Measurements from ENCODE around the gene ELL. TPM values are rescaled to one million over a fixed set of nuclear protein-coding genes. Genes with fewer than 3 reads are reported as not detected.

The ELL gene
- total and polyA plus RNA-seq, 9 of the 15 experiments (the other 6 are each of a cell fraction or from before 2014, with no cell fraction given) = 0.24 to 22.5 (median 4.1) TPM

GRCh38 chr19:18439910-18440237 is 82.0 kb downstream of the ELL start:
- in situ Hi-C loops (cut with MboI) (no loop called here), intact Hi-C loops (cut with micrococcal nuclease) (no loop called here)
- ChIA-PET POLR2A (interaction anchor here (1.0 to 1.5 kb wide), 3 partner anchors 9 to 21 kb away, joined by 3 to 5 read pairs (median 4); partner anchors contain the start of gene SSBP4), CTCF (ENCODE audit: low intra/inter-chr PET ratio) (no interaction called here)
- peaks cover 13% of the 10 kb centered on the region for H4K20me1 ChIP-seq (replicated peaks; ENCODE audit: control insufficient read depth, insufficient read depth, low read length)
- BruUV-seq (replicated peaks) = no TSS peak
- peaks cover 37% of the 10 kb centered on the region for H3K79me2 ChIP-seq (ENCODE audit: control insufficient read depth, insufficient read depth, low read length)
- peak overlapping the region in 1 of 2 experiments; percentile 97; a peak in 1 of 4 replicates for H3K9ac ChIP-seq (ENCODE audit: insufficient read depth in 1 of 2, low read depth in 2 of 2, low read length in 2 of 2)
- no peaks in the 10 kb centered on the region for H3K9me3 ChIP-seq (replicated peaks; ENCODE audit: control insufficient read depth, insufficient read depth, low read depth, low read length)
- 48% methylated on average over 9 of the region's 9 CpGs for WGBS (ENCODE audit: insufficient coverage, low coverage, missing lambda C conversion rate)
- FAIRE-seq = no peak
- no peak for ATAC-seq
- H3K4me2 ChIP-seq (ENCODE audit: insufficient read depth, low read length) = peak overlapping the region; percentile 88; the same call in 1 of the 2 replicates
- H3K4me1 ChIP-seq (replicated peaks in 1 of 2; ENCODE audit: control insufficient read depth in 2 of 2, insufficient read depth in 2 of 2, low read length in 2 of 2) = peaks cover 42 to 93% of the 10 kb centered on the region in 2 experiments
- no peak overlapping the region for H3K4me3 ChIP-seq
- no peak overlapping the region for H2AFZ ChIP-seq (ENCODE audit: low read depth, low read length)
- H3K27me3 ChIP-seq (ENCODE audit: control insufficient read depth in 2 of 2, insufficient read depth in 2 of 2, low read length in 2 of 2) = no peaks in the 10 kb centered on the region
- H3K36me3 ChIP-seq (ENCODE audit: control insufficient read depth, insufficient read depth, low read length) = peaks cover 40% of the 10 kb centered on the region
- H3K27ac ChIP-seq (ENCODE audit: extremely low read depth, low read depth, low read length) = peak overlapping the region; percentile 94
- no peak for DNase-seq (ENCODE audit: extremely low read depth in 1 of 4, low spot score in 3 of 4)
- H3K9me1 ChIP-seq (ENCODE audit: control insufficient read depth, insufficient read depth, low read length) = peaks cover 11% of the 10 kb centered on the region
- peak; percentile 75; the same call in 1 of the 2 replicates for TF ChIP-seq ZEB2 (IDR thresholded peaks at IDR 0.05)
- peak; percentile 2; the same call in 1 of the 2 replicates for TF ChIP-seq NFIC (IDR thresholded peaks at IDR 0.05)
- TF ChIP-seq MTF1 (CRISPR knock-in tag; IDR thresholded peaks at IDR 0.05; ENCODE audit: borderline replicate concordance) = no peak
- TF ChIP-seq DPF2 (IDR thresholded peaks at IDR 0.05) = 0 out of 2 replicates have a peak, but pooled peaks have one; percentile 36
- no peak for TF ChIP-seq YY1 (IDR thresholded peaks at IDR 0.05; ENCODE audit: borderline replicate concordance in 1 of 3, control insufficient read depth in 1 of 3, extremely low read depth in 1 of 3, insufficient read depth in 3 of 3, insufficient read length in 1 of 3, insufficient replicate concordance in 2 of 3, low read depth in 1 of 3, low read length in 2 of 3)
- no peak for TF ChIP-seq TSC22D4 (tag; IDR thresholded peaks at IDR 0.05)
- no peak for TF ChIP-seq ZNF589 (CRISPR knock-in tag; IDR thresholded peaks at IDR 0.05; ENCODE audit: low read depth)
- TF ChIP-seq RBM25 (IDR thresholded peaks at IDR 0.05; ENCODE audit: low read depth, low read length, severe bottlenecking) = no peak
- no peak for TF ChIP-seq BRCA1 (IDR thresholded peaks at IDR 0.05)
- no peak for TF ChIP-seq BRCA1 (CRISPR knock-in tag; IDR thresholded peaks at IDR 0.05)
- TF ChIP-seq PRPF4 (IDR thresholded peaks at IDR 0.05; ENCODE audit: insufficient read depth, low read depth, low read length, poor library complexity, severe bottlenecking) = no peak
- TF ChIP-seq KLF1 (tag; IDR thresholded peaks at IDR 0.05) = no peak
- peak; percentile 72 for TF ChIP-seq EGR1 (conservative IDR thresholded peaks at IDR 0.05)
- no peak for TF ChIP-seq NFXL1 (CRISPR knock-in tag; IDR thresholded peaks at IDR 0.05)
- TF ChIP-seq GATAD2B (IDR thresholded peaks at IDR 0.05; ENCODE audit: borderline replicate concordance) = no peak
- no peak for TF ChIP-seq THRAP3 (IDR thresholded peaks at IDR 0.05; ENCODE audit: borderline replicate concordance)
- TF ChIP-seq ZNF143 (CRISPR knock-in tag; IDR thresholded peaks at IDR 0.05) = no peak
- no peak for TF ChIP-seq CBFA2T2 (conservative IDR thresholded peaks at IDR 0.05)
- TF ChIP-seq PPARD (CRISPR knock-in tag; IDR thresholded peaks at IDR 0.05) = no peak
- no peak for TF ChIP-seq HMGXB4 (CRISPR knock-in tag; IDR thresholded peaks at IDR 0.05)
- TF ChIP-seq ELF4 (CRISPR knock-in tag; IDR thresholded peaks at IDR 0.05) = no peak
